Caco-2 (cell line): ENCODE data around the gene SSUH2. TPM values are rescaled to one million over a fixed set of nuclear protein-coding genes. Genes with fewer than 3 reads are reported as not detected.

ENCODE experiments used
- BruUV-seq: library from RNA; stranded (reverse); fragments of 400-500 nt; replicated peaks from 2 replicates; lab custom pipeline; 2021; lab: Mats Ljungman, UMichigan
- CTCF ChIA-PET: fragments of 300-600 bp; sonication (Branson Sonifier 250); formaldehyde crosslinking; loops from one replicate; lab custom pipeline; 2022; ENCODE audit warnings: antibody characterized with exemption; lab: Charles Lee
- POLR2A ChIA-PET: fragments of 300-600 bp; sonication (Branson Sonifier 250); formaldehyde crosslinking; loops from one replicate; lab custom pipeline; 2022; ENCODE audit warnings: antibody characterized with exemption; lab: Charles Lee
- DNase-seq, 2 experiments: peaks; one replicate each; pipeline versions ENCODE4 v3.0.0 to v3.0.0-alpha.2; 2020 to 2022
- H3K27me3 ChIP-seq: replicated peaks from 2 replicates; pipeline ENCODE4 v1.6.0; 2011; ENCODE audit warnings: low read length; ENCODE audit not compliant: control insufficient read depth, insufficient read depth
- H3K36me3 ChIP-seq: 2 replicates; pipeline ENCODE4 v1.5.1; 2011; ENCODE audit warnings: low read length; ENCODE audit not compliant: control insufficient read depth, insufficient read depth
- H3K4me1 ChIP-seq: fragments of 250-450 bp; sonication (Bioruptor Pico); 2 replicates; pipeline ENCODE4 v1.5.1; 2020; ENCODE audit warnings: mild to moderate bottlenecking
- H3K4me3 ChIP-seq: 2 replicates; pipeline ENCODE4 v1.5.1; 2011; ENCODE audit warnings: low read depth, mild to moderate bottlenecking, control low read depth, low read length
- H3K9me3 ChIP-seq: fragments of 250-450 bp; sonication (Bioruptor Pico); 2 replicates; pipeline ENCODE4 v1.5.1; 2020; ENCODE audit warnings: mild to moderate bottlenecking, moderate library complexity
- H3K27ac Mint-ChIP-seq: one replicate; pipeline ENCODE4 v1.8.0; 2022; ENCODE audit warnings: mixed read lengths; ENCODE audit not compliant: unreplicated experiment
- H3K27me3 Mint-ChIP-seq: one replicate; pipeline ENCODE4 v1.8.0; 2022; ENCODE audit warnings: mixed read lengths; ENCODE audit not compliant: insufficient read depth, unreplicated experiment
- H3K36me3 Mint-ChIP-seq: one replicate; pipeline ENCODE4 v1.8.0; 2022; ENCODE audit warnings: mild to moderate bottlenecking, mixed read lengths; ENCODE audit not compliant: insufficient read depth, unreplicated experiment
- H3K4me1 Mint-ChIP-seq: one replicate; pipeline ENCODE4 v1.8.0; 2022; ENCODE audit warnings: low read depth, mixed read lengths; ENCODE audit not compliant: unreplicated experiment
- H3K4me3 Mint-ChIP-seq: one replicate; pipeline ENCODE4 v1.8.0; 2022; ENCODE audit warnings: mild to moderate bottlenecking, moderate library complexity, mixed read lengths; ENCODE audit not compliant: unreplicated experiment
- H3K9me3 Mint-ChIP-seq: one replicate; pipeline ENCODE4 v1.8.0; 2022; ENCODE audit warnings: mixed read lengths; ENCODE audit not compliant: unreplicated experiment
- CTCF ChIP-seq, 2 experiments: fragments of 200-600 bp in 1 of 2; IDR thresholded peaks; 1 replicate in 1 of 2; 2 replicates in 1 of 2; pipeline versions ENCODE4 v1.5.1 to v1.8.0; 2011 to 2022; ENCODE audit warnings: antibody characterized with exemption in 1 of 2, control low read depth in 1 of 2, inconsistent platforms in 1 of 2, low read depth in 1 of 2, low read length in 1 of 2, mild to moderate bottlenecking in 1 of 2, moderate library complexity in 1 of 2; ENCODE audit not compliant: insufficient read depth in 1 of 2, severe bottlenecking in 1 of 2, unreplicated experiment in 1 of 2
- intact Hi-C: fragments of 100-400 bp; cut with micrococcal nuclease; formaldehyde crosslinking; loops from one replicate; pipeline ENCODE4 v1.10.0; 2022; ENCODE audit not compliant: unreplicated experiment
- total RNA-seq: library from RNA; stranded (reverse); gene quantifications from 2 replicates; pipeline ENCODE4 v1.2.3, GENCODE V29; 2022

Gene SSUH2
- total RNA-seq, 1 experiment from 2014 or later, result 9.4 TPM

GRCh38 chr3:8596321-8597218 lies 48.0 kb downstream of the SSUH2 start:
- CTCF ChIA-PET, result no interaction called here

GRCh38 chr3:8595695-8596115 lies 48.9 kb downstream of the SSUH2 start:
- Histone ChIP-seq H3K4me3 (no peak overlapping the region), H3K27me3 (no peaks in the 10 kb centered on the region), H3K9me3 (no peaks in the 10 kb centered on the region), H3K36me3 (no peaks in the 10 kb centered on the region), H3K4me1 (no peaks in the 10 kb centered on the region)
- H3K36me3 Mint-ChIP-seq, result no peaks in the 10 kb centered on the region
- H3K27ac Mint-ChIP-seq, result no peak overlapping the region
- no TSS peak for BruUV-seq
- H3K27me3 Mint-ChIP-seq, result no peaks in the 10 kb centered on the region
- intact Hi-C loops, result no loop called here
- no peaks in the 10 kb centered on the region for H3K9me3 Mint-ChIP-seq
- ChIA-PET CTCF (no interaction called here), POLR2A (no interaction called here)
- H3K4me3 Mint-ChIP-seq, result no peak overlapping the region
- H3K4me1 Mint-ChIP-seq, result no peaks in the 10 kb centered on the region
- DNase-seq, result no peak
- TF ChIP-seq CTCF (IDR thresholded peaks at IDR 0.05; ENCODE audit: insufficient read depth in 1 of 2, low read depth in 1 of 2, low read length in 1 of 2, severe bottlenecking in 1 of 2, unreplicated experiment in 1 of 2), result no peak

More at GRCh38 chr3:8596321-8597218, 48.0 kb downstream of the SSUH2 start:
- TF ChIP-seq CTCF (IDR thresholded peaks at IDR 0.05; ENCODE audit: insufficient read depth in 1 of 2, low read depth in 1 of 2, low read length in 1 of 2, severe bottlenecking in 1 of 2, unreplicated experiment in 1 of 2), result no peak
- no TSS peak for BruUV-seq
- Histone ChIP-seq H3K9me3 (no peaks in the 10 kb centered on the region), H3K4me1 (no peaks in the 10 kb centered on the region), H3K27me3 (no peaks in the 10 kb centered on the region), H3K36me3 (no peaks in the 10 kb centered on the region), H3K4me3 (no peak overlapping the region)
- H3K27me3 Mint-ChIP-seq, result no peaks in the 10 kb centered on the region
- POLR2A ChIA-PET, result no interaction called here
- DNase-seq, result no peak
- H3K27ac Mint-ChIP-seq, result no peak overlapping the region
- intact Hi-C loops, result no loop called here
- no peaks in the 10 kb centered on the region for H3K36me3 Mint-ChIP-seq
- no peak overlapping the region for H3K4me3 Mint-ChIP-seq
- H3K9me3 Mint-ChIP-seq, result no peaks in the 10 kb centered on the region
- no peaks in the 10 kb centered on the region for H3K4me1 Mint-ChIP-seq

GRCh38 chr3:8595252-8595651 lies 49.3 kb downstream of the SSUH2 start:
- POLR2A ChIA-PET, result no interaction called here
- H3K4me3 ChIP-seq, result no peak overlapping the region
- H3K4me1 Mint-ChIP-seq, result no peaks in the 10 kb centered on the region
- no peak for DNase-seq
- H3K9me3 ChIP-seq, result no peaks in the 10 kb centered on the region
- no peaks in the 10 kb centered on the region for H3K27me3 Mint-ChIP-seq
- H3K36me3 Mint-ChIP-seq, result no peaks in the 10 kb centered on the region
- H3K27me3 ChIP-seq, result no peaks in the 10 kb centered on the region
- TF ChIP-seq CTCF (IDR thresholded peaks at IDR 0.05; ENCODE audit: insufficient read depth in 1 of 2, low read depth in 1 of 2, low read length in 1 of 2, severe bottlenecking in 1 of 2, unreplicated experiment in 1 of 2), result no peak
- BruUV-seq, result no TSS peak
- H3K4me1 ChIP-seq, result no peaks in the 10 kb centered on the region
- intact Hi-C loops, result no loop called here
- CTCF ChIA-PET, result no interaction called here
- H3K4me3 Mint-ChIP-seq, result no peak overlapping the region
- H3K36me3 ChIP-seq, result no peaks in the 10 kb centered on the region
- H3K9me3 Mint-ChIP-seq, result no peaks in the 10 kb centered on the region
- H3K27ac Mint-ChIP-seq, result no peak overlapping the region
